Peyer's patch (tissue), 4 donors: Measurements from ENCODE around the gene CYSTM1. TPM values are rescaled to one million over a fixed set of nuclear protein-coding genes. Genes with fewer than 3 reads are reported as not detected.

Experiments
- DNase-seq, 3 donors: peaks; one replicate each; pipeline ENCODE4 v3.0.0-alpha.2; 2017 to 2019
- H3K27ac ChIP-seq, 4 donors: fragments of 200-600 bp; sonication (generic); one replicate each; pipeline ENCODE4 v1.5.1; 2016 to 2019
- H3K27me3 ChIP-seq, 2 donors: fragments of 200-600 bp; sonication (generic); one replicate each; pipeline ENCODE4 v1.5.1; 2019
- H3K36me3 ChIP-seq, 3 donors: fragments of 200-600 bp; sonication (generic); one replicate each; pipeline ENCODE4 v1.5.1; 2016 to 2019
- H3K4me1 ChIP-seq, 4 donors: fragments of 200-600 bp; sonication (generic); one replicate each; pipeline ENCODE4 v1.5.1; 2016 to 2019
- H3K4me3 ChIP-seq, 4 donors: fragments of 200-600 bp; sonication (generic); 1 replicate in 3 of 4; 2 replicates in 1 of 4; pipeline ENCODE4 v1.5.1; 2016 to 2019; ENCODE audit warnings: mild to moderate bottlenecking in 1 of 4
- H3K9me3 ChIP-seq, 4 donors: fragments of 200-600 bp; sonication (generic); one replicate each; pipeline ENCODE4 v1.5.1; 2016 to 2019; ENCODE audit warnings: mild to moderate bottlenecking in 1 of 4
- CTCF ChIP-seq, 6 experiments: fragments of 450-650 bp in 4 of 6; fragments of 200-600 bp in 2 of 6; sonication (generic) in 1 of 6; IDR thresholded peaks; one replicate each; pipeline ENCODE4 v1.5.1; 2017 to 2019; ENCODE audit warnings: antibody characterized with exemption in 6 of 6, mild to moderate bottlenecking in 3 of 6, moderate library complexity in 1 of 6
- POLR2A ChIP-seq, 2 donors: fragments of 450-650 bp; IDR thresholded peaks; one replicate each; pipeline ENCODE4 v1.5.1; 2017; ENCODE audit warnings: antibody characterized with exemption in 2 of 2, mild to moderate bottlenecking in 2 of 2, moderate library complexity in 2 of 2
- total RNA-seq, 4 donors: library from RNA; depleted of rRNA; stranded (reverse); fragments of >200 nt; gene quantifications; one replicate each; pipeline ENCODE4 v1.1.0, GENCODE V29; 2016

Gene CYSTM1
- total RNA-seq, 4 donors from 2014 or later, result 60.2 to 185 (median 140) TPM

DNA sequence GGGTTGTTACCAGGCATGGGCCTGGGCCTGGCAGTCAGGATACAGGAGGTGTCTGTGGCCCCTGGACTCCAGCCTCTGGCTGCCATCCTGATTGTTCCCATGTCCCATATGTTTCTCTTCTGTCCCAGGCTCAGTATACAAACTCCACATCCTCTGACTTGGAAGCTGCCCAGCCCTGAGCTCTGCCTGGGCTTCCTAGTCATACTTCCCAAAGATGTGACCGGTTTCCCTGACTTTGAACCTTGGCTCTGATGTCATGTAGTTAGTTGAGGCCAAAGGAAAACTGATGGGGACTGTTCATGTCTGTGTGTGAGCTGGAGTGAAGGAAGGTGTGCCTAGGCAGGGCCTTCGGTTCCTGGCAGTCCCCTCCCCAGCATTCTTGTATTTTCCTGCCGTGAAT lies 50.4 kb downstream of the CYSTM1 start:
- H3K4me3 ChIP-seq, result no peak overlapping the region
- H3K9me3 ChIP-seq, result no peaks in the 10 kb centered on the region
- H3K4me1 ChIP-seq, result peaks cover 0 to 58% (median 7%) of the 10 kb centered on the region in 4 donors
- H3K27me3 ChIP-seq, result no peaks in the 10 kb centered on the region
- H3K27ac ChIP-seq, result peak overlapping the region in 2 of 4 donors; percentile 19 to 28
- DNase-seq, result peak in 1 of 3 donors; percentile 68
- H3K36me3 ChIP-seq, result no peaks in the 10 kb centered on the region
- no peak for TF ChIP-seq CTCF (IDR thresholded peaks at IDR 0.05)

DNA sequence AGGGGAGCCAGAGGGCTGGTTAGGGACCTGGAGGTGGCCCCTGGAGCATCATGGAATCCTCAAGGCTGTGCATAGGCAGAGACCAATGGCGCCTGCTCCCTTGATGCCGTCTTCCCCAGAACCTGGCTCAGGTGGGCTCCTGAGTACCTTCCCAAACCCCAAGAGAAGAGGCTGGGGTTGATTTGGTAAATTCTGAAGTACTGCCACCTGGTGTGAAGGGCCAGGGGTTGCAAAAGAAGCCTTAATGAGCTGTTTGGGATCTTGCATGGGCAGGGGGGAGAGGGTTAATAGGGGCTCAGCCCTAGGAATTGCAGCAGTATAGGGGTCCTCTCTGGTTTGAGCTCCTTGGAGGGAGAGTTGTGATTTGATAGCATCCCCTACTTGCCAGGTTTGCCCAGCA lies 52.1 kb downstream of the CYSTM1 start:
- Histone ChIP-seq H3K9me3 (no peaks in the 10 kb centered on the region), H3K36me3 (no peaks in the 10 kb centered on the region), H3K4me3 (no peak overlapping the region), H3K4me1 (peaks cover 0 to 43% (median under 1%) of the 10 kb centered on the region in 4 donors), H3K27me3 (no peaks in the 10 kb centered on the region), H3K27ac (peak overlapping the region in 1 of 4 donors; percentile 96)
- TF ChIP-seq CTCF (IDR thresholded peaks at IDR 0.05) (no peak), POLR2A (IDR thresholded peaks at IDR 0.05) (no peak)
- no peak for DNase-seq

- H3K4me3 ChIP-seq, result peak overlapping the region in 2 of 4 donors; percentile 35 to 40
- DNase-seq, result peak in 2 of 3 donors; percentile 79 to 86
- H3K9me3 ChIP-seq, result no peaks in the 10 kb centered on the region
- H3K36me3 ChIP-seq, result no peaks in the 10 kb centered on the region
- TF ChIP-seq POLR2A (IDR thresholded peaks at IDR 0.05), result peak; percentile 67 to 73
- TF ChIP-seq CTCF (IDR thresholded peaks at IDR 0.05), result peak in 1 of 6 experiments; percentile 12
- peaks cover 0 to 29% (median 0%) of the 10 kb centered on the region in 4 donors for H3K4me1 ChIP-seq
- peak overlapping the region in 3 of 4 donors; percentile 24 to 96 (median 80) for H3K27ac ChIP-seq
- no peaks in the 10 kb centered on the region for H3K27me3 ChIP-seq
Measured at GRCh38 chr5:140228364-140228837, 53.4 kb downstream of the CYSTM1 start.

GRCh38 chr5:140230373-140230772 lies 55.4 kb downstream of the CYSTM1 start:
- DNase-seq, result no peak
- Histone ChIP-seq H3K4me1 (peaks cover 0 to 23% (median 0%) of the 10 kb centered on the region in 4 donors), H3K27ac (no peak overlapping the region), H3K36me3 (no peaks in the 10 kb centered on the region), H3K4me3 (no peak overlapping the region), H3K9me3 (no peaks in the 10 kb centered on the region), H3K27me3 (no peaks in the 10 kb centered on the region)
- TF ChIP-seq CTCF (IDR thresholded peaks at IDR 0.05) (no peak), POLR2A (IDR thresholded peaks at IDR 0.05) (no peak)

- H3K27ac ChIP-seq, result no peak overlapping the region
Measured at GRCh38 chr5:140232731-140233130, 57.7 kb downstream of the CYSTM1 start.

More at GRCh38 chr5:140232731-140233130, 57.7 kb downstream of the CYSTM1 start:
- Histone ChIP-seq H3K4me3 (no peak overlapping the region), H3K4me1 (peaks cover 0 to 14% (median 0%) of the 10 kb centered on the region in 4 donors), H3K9me3 (no peaks in the 10 kb centered on the region), H3K27me3 (no peaks in the 10 kb centered on the region), H3K36me3 (no peaks in the 10 kb centered on the region)
- TF ChIP-seq CTCF (IDR thresholded peaks at IDR 0.05) (no peak), POLR2A (IDR thresholded peaks at IDR 0.05) (no peak)
- DNase-seq, result no peak
